CD4-positive, alpha-beta T cell treated with Interleukin-4 for 1 hour (primary cell): ENCODE results near the gene ITGA3.
"Not testable (repeated sequence)": the region's sequence is repeated elsewhere in the genome, so short reads cannot be mapped to it uniquely, and the experiment has no call there.

Experiments used
- DNase-seq, 2 donors: peaks; one replicate each; pipeline ENCODE4 v3.0.0-alpha.2; 2020 to 2022

The ITGA3 gene

DNA sequence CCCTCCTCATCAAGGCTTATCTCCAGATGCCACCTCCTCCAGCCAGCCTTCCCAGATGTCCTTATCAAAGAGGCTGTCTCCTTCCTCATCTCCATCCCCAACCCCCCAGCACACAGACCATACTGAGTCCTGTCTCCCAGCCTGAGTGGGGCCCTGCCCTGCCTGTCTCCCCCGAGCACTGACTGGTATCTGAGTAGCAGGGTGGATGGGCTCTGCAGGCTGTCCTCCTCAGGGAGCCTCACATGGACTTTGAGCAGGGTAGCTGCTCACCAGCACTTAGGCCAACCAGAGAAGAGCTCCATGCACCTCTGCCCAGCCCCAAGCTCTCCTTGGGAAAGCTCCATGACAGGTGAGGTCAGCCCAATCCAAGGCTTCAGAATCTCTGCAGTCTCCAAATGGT, 20.0 kb upstream of the ITGA3 start:
- DNase-seq = no peak

DNA sequence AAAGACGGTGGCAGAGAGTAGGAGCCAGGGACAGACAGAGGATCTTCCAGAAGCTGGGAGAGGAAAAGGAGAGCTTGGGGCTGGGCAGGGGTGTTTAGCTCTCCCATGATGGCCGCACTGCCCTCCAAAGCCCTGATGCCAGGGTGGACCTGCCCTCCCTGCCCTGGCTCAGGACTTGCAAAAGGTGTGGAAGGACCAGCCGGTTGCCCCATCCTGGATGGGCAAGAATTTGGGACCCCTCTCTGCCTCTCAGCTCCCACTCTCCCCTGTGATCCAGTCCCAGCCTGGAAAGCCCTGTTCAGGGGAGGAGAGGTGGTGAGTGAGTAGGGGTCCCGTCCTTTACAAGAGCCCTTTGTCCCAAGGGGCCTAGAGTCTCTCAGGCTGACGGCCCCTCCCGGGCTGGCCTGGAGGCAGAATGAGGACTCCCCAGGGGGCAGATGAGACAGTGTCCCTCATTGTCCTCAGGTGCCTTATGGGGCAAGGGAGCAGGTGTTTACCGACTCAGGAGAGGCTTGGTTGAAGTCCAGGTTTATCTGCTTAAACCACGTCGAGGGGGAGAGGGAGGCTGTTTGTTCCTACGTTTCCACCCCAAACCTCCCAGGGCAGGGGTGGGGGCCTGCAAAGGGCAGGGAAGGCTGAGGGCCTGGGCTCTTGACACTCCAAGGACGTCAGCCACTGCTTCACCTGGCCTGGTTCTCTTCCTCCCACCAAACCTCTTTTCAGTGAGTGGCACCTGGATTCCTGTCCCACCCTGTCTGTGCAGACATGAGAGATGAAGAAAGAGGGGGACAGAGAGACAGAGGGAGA, 19.3 kb upstream of the ITGA3 start:
- DNase-seq = no peak

DNA sequence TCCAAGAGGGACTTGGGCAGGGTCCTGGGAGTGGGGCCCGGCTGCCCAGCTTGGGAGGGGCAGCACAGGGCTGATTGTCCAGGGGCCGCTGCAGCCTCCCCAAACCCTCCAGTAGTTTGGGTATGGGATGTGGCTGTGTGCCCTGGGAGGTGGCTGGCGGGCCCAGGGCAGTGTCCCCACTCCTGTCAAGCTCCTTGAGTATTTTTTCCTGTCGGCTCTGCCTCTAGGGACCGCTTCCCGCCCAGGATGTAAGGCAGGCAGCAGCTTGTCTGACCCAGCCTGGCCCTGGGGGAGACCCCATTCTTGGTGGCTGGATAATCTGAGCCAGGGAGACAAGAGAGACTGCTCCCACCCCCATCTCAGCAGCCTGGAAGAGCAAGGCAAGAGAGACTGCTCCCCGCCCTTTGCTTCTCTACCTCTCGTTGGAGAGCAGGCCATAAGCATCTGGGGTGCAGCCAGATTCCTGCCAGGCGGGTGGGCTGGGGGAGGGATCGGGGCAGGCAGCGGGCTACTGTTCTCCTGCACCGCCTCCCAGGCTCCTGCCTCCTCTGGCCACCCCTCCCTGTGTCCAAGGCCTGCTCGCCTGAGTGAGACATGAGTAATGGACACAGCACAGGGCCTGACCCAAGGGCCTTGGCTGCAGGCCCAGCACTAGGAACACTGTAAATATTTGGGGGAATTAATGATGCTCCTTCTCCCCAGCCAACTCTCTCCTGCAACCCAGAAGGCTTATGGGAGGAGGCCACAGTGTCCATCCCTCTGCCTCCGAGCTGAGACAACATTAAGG, 18.4 kb upstream of the ITGA3 start:
- DNase-seq = no peak

DNA sequence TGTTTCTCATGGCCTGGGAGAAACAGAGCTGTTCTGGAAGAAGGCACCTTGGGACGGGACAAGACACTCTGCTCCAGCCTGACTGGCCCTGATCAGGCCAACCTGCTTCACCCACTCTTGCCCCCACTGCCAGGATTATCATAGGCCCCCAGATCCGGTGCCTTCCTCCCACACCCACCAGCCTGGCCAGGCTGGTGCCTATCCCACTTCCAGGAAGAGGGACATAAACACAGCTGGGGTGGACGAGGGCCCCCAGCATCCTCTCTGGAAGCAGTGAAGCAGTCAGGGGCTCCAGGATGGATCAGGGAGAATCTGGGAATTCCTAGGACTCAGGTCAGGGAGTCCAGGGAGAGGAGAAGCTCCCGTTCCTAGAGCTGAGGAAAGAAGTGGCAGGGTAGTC, 16.9 kb upstream of the ITGA3 start:
- DNase-seq = no peak

DNA sequence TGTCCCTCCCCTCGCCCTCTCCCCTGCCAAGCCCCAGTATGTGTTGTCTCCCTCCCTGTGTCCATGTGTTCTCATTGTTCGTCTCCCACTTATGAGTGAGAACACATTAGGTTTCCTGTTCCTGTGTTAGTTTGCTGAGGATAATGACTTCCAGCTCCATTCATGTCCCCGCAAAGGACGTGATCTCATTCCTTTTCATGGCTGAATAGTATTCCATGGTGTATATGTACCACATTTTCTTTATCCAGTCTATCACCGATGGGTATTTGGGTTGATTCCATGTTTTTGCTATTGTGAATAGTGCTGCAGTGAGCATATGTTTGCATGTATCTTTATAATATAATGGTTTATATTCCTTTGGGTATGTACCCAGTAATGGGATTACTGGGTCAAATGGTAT, 15.4 kb upstream of the ITGA3 start:
- DNase-seq = not testable (repeated sequence)

DNA sequence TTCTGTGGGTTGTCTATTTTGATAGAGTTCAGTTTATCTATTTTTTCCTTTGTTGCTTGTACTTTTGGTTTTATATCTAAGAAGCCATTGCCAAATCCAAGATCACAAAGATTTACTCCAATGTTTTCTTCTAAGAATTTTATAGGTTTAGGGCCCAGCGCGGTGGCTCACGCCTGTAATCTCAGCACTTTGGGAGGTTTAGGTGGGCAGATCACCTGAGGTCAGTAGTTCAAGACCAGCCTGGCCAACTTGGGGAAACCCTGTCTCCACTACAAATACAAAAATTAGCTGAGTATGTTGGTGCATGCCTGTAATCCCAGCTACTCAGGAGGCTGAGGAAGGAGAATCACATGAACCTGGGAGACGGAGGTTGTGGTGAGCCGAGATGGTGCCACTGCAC, 13.7 kb upstream of the ITGA3 start:
- no peak for DNase-seq

DNA sequence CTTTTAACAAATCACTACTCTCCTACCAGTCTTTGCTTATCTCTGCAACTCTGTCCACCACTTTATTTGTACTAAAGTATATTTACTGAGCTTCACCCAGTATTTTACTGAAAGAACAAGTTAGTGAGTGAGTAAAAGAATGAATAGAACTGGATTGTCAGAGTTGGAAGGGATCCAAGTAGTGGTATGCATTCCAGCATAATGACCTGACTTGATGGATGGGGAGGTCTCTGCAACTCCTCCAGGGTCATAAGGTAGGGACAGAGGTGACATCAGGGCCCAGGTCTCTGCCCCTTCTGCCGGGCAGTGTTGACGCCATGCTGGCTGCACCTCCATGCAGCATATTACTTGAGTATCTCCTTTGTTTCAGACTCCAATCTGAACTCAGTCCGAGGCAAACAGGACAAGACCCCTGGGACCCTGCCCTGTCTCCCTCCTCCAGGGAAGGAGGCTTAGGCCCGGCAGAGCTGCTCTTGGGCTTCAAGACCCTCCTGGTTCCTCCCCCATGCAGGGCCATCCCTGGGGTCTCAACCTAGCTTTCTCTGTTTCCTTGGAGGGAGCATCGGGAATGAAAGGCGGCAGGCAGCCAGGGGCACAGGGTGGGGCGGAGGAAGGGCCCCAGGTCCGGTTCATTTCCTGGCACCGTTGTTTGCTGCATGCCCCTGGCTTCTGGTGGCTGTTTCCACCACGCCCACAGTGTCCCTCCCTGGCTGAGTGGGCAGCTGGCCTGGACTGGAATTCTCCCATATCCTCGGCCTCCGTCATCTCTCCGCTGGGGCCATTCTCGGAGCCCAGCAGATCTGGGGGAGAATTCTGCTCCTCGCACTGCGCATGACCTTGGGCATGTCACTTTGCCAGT, 12.4 kb upstream of the ITGA3 start:
- DNase-seq = no peak

DNA sequence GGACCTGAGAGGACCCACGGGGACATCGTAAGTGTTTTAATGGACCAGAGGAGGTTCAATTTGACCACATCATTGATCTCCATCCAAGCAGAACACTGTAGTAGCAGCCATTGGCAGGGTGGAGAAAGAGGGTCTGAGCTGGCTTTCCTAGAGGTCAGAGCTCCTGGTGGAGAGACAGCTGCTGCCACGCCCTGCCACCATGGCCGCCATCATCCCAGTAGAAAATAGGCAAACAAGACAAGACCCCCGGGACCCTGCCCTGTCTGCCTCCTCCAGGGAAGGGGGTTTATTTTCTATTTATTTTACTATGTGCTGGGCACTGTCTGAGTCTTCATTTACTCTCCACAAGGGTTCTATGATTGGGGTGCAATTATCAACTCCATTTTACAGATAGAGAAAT, 11.4 kb upstream of the ITGA3 start:
- DNase-seq = no peak

DNA sequence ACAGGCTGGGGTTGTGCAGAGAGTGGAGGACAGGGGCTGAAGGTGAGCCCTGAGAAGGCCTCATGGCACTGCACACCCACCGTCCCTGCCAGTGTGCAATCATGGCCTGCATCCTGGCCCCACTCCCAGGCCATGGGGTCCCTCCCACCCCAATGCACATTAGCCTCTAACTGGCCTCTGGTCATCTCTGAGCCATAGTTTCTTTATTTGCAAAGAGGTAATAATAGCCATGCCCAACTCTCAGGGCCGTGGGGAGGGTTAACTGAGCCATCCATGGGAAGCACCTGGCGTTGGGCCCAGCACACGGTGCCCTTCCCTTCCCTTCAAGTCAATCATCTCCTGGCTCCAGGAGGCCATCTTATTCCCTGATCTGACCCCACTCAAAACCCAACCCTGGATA, 10.8 kb upstream of the ITGA3 start:
- no peak for DNase-seq

DNA sequence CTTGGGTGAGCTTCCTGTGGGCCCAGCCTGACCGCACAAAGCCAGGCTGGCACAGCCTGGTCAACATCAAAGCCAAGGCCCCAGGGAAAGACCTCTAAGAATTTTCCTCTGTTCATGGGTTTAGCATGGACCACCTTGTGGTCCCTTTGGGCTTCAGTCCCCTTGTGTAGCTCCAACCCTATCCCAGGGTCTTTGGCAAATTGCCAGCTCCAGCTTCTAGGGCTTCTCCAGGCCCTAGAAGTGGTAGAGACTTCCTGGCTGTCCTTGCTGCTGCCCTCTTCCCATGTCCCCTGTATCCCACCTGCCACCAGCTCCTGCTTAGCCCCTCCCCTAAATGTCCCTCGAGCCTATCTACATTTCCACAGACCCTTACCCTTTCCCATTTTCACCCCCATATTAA, 9.7 kb upstream of the ITGA3 start:
- DNase-seq = no peak

DNA sequence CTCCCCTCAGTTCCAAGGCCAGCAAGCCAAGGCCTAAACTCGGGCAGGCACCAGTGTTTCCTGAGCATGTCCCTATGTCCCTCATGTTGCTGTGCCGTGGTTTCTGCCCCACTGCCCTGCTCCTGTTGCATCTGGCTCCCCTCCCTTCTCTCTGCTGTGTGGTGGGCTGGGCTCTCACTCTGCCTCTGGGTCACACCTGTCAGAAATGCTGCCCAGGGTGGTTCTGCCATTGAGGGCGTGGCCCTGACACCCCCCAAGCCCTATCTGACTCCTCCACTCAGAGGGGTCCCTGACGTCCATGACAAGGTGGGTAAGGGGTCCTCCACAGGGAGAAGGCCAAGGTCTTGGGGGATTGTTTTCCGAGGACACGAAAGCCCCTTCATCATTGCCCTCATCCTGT, 9.2 kb upstream of the ITGA3 start:
- DNase-seq = no peak

DNA sequence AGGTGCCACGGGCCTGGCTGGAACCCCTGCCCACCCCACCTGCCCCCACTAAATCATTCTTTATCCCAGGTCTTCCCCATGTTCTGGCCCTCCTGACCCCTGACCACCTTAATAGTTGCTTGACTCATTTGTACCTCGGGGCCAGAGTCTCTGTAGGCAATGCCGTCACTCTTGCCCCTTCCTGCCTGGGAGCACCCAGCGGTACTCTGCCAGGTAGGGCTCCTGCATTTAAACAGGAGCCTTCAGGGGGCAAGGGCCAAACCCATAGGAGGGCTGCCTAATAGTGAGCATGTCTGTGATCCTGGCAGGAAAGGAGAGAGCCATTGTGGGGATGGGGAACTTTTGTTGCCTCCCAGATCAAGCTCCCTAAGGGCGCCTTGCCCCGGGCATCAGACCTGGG, 8.8 kb upstream of the ITGA3 start:
- no peak for DNase-seq

DNA sequence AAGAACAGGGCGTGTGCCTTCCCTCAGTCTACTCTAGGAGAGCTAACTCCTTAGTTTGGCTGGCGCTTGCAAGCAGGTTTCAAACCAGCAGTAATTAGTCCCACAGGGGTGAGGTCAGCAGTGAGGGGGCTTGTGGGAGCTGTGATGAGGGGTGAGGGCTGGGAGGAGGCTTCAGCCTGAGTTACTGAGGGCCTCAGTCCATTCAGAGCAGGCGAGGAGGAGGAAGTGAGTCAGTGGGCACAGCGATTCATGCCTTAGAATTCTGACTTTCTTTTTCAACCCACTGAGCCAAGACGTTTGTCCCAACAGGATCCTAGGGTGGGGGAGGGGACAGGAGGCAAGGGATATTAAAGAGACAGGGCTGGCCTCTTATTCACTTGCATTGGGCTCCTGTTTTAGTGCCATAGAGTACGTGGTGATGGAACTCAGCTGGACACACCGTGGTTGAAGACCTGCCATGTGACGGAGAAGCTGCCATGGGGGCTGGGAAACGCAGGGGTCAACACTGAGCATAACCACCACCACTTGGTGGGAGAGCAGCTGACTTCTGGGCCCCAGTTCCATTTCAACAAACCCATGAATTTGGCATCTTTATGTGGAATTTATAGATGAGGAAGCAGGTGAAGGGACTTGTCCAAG, 8.3 kb upstream of the ITGA3 start:
- no peak for DNase-seq

DNA sequence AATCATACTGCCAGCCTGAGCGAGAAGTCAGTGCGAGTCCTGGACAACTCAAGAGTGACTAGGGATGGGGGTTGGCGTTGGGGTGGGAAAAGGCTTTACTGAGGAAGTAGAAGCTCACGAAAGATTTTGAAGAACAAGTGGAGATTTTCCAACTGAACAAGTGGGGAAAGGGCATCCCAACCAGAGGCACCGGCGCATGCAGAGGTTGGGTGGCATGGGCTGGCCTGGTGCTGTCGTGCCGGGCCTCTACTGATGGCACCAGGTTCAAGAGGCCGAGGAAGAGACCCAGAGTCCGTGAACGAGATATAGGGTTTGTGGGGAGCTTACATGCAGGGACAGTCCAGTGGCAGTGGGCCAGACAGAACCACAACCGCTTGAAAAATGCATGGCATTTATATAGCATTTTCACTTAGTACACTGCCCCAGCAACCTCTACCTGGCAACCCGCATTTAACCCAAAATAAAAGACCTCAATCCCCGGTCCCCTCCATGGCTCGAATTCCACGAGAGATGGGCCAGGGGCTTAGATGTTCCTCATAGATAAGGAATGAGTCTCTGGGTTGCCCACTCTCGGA, 7.7 kb upstream of the ITGA3 start:
- DNase-seq = no peak

DNA sequence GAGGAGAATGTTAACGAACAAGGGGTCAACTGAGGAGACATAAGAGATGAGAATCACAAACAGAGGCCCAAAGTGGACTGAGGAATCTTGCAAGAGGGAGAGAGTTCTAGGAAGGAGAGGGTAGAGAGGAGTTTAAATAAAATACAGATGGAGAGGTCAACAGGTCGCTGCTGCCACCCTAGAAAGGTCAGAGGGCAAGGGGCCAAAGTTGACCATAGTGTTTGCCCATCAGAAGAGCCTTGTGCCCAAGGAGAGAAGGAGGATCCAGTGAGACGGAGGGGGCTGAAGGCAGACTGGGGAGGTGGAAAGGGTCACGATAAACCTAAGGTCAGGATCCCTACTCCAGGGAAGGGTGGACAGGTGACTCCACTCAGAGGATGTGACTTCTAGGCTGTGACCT, 6.9 kb upstream of the ITGA3 start:
- no peak for DNase-seq

DNA sequence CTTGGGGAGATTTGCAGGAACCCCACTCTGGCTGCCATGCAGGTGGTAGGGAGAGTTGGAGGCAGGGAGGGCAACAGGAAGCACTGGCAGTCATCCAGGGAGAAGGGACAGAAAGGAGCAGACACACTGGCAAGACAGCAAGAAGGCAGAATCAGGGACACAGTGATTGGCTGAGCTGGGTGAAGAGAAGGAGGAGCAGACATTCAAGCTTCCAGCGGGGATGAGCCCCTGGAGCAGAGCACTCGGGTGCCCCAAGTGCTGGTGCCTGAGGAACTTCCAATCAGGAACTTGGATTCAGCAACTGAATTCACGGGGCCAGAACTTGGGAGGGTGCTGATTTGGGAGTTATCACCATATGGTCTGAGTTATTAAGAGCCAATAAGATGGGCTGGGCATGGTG, 6.3 kb upstream of the ITGA3 start:
- DNase-seq = no peak

DNA sequence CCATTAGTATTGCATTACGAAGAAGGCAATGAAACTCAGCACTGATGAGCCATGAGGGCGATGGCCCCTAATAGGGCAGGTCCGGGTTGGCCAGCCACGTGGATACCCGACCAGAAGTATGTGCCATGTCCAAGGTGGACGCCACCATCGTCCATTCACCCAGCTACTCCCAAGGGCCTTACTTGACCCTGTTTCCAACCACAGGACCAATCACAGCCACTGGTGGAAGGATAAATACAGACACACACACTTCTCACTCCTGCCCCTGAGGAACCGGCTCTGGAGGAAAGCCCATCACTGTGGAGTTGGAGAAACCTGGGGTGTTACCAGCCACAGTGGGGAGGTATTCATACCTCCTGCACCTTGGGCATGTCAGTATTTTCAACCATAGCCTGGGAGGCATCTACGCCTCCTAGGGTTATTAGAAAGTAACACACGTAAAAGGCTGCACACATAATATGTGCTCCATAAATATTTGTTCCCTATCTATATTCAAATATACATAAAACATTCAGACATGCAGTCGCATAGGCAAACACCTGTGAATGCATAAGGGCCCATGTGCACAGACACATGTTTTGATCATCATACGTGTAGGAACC, 5.4 kb upstream of the ITGA3 start:
- DNase-seq = no peak

DNA sequence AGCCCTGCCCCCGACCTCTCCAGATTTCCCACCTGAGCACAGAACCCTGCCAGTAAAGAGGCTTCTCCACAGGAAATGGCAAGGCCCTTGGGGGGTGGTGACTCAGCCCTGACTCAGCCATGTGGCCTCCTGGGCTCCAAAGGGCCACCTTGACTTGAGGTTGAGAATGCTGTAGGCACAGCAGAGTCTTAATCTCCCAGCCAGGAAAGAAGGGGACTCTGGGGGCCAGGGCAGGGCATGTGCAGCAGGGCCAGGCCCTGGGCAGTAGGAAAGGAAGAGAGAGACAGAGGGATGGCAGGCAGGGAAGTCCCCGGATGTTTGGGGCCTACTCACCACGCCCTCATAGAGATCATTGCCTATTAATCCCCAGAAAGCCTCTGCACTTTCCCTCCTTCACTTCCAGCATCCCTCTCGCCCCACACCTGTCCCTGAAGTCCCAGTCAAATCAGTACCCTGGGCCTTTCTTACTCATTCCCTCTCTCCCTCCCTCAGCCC, 4.8 kb upstream of the ITGA3 start:
- DNase-seq = no peak

DNA sequence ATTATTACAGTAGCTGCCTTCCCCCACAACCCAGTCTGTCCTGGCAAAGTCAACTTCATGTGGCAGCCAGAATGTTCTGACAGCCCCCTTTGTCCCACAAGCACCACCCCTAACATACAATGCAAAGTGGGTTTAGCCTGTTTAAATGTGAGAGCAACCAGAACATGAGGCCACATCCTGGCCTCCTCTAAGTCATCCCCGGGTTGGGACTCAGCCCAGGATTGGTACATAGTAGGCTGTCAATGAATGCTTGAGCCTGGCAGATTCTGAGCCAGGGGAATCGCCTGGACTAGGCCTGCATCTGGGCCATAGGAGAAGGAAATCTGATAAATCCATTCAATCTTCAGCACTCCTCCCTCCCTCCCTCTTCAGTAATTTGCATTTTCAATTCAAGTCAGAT, 4.3 kb upstream of the ITGA3 start:
- no peak for DNase-seq

DNA sequence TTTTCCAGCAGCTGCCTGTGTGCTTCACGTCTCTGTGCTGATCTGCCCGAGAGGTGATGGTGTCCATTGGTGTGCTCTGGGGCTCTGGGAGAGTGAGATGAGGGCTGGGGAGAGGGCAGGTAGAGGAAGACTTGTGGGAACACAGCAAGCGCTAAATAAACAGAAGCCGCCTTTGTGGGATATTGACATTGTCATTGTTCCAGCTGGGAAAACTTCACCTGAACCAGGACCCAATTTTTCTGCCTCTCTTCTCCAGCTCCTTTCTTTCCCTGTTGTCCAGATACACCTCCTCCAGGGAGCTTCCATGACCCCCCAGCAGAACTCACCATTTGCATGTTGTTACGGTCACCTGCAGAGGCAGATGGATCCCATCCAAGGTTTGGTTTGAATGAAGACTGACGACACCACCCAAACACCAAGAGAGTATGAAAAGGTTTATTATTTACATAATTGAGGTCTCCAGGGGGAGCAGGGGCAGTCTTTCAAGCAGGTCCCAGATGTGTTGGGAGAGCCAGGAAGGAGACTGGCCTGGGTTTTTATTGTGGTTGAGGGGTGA, 3.6 kb upstream of the ITGA3 start:
- DNase-seq = no peak

DNA sequence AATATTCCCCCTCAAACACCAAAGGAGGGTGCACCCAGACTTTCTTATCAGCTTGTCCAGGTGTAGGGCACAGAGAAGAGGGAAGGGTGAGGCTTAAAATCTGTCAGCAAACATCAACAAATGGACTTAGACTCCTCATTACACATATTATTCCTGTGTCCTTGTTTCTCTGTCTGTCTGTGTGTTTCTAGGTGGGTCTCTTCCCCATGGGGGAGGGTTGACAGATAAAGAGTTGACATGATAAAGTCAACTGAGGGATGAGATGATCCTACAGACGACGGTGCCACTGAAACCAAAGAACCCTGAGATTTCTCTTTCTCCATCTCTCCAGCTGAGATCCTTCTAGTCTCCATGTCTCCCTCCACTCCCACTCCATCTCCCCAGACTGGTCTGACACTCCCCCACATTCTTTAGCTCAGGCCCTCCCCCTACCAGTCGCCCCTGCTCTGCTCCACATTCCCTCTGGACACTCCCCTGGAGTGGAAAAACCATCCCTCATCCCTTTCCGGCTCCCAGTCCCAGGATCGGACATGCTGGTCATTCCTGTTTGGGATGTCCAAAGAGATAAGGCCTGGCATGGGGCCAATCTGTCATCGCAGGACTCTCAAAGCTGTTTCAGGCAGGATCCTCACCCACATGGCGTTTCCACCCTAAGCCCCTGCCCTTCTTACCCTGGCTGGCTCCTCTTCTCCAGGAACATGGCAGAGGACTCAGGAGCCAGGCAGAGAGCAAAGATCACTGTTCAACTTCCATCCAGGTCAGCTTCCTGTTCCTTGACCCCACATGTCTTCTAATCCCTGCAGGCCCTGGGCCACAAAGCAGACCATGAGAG, 2.9 kb upstream of the ITGA3 start:
- no peak for DNase-seq
